Kidney glomerular epithelial cell (primary cell): ENCODE results near the gene ARHGAP15.

ENCODE experiments used
- DNase-seq: peaks from one replicate; lab custom pipeline; 2025; lab: John Stamatoyannopoulos, UW

Gene ARHGAP15

GRCh38 chr2:143453981-143454511 is 324.8 kb downstream of the ARHGAP15 start:
- no peak for DNase-seq

GRCh38 chr2:143455317-143455716 is 326.1 kb downstream of the ARHGAP15 start:
- no peak for DNase-seq

GRCh38 chr2:143458258-143459190 is 329.3 kb downstream of the ARHGAP15 start:
- DNase-seq: no peak

DNA sequence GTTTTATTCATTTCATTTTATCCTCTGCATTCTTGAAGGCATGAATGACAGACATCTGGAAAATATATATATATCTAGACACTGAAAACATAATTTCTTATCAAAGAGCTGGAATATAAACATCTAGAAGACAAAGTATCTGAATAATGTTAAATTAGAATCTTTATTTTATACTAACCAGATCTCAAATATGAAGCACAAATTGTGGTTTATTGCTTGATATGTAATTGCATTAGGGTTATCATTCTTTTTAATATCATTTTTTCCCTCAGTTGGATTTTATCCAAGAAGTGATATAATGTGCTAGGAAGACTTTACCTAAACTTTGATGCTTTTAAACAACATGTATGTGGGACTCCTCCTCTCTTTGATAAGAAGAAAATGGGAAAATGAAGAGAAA is 331.2 kb downstream of the ARHGAP15 start:
- no peak for DNase-seq

- DNase-seq: no peak
These were observed 334.5 kb downstream of the ARHGAP15 start for GRCh38 chr2:143463719-143464118.

GRCh38 chr2:143466391-143466790 is 337.2 kb downstream of the ARHGAP15 start:
- no peak for DNase-seq

DNA sequence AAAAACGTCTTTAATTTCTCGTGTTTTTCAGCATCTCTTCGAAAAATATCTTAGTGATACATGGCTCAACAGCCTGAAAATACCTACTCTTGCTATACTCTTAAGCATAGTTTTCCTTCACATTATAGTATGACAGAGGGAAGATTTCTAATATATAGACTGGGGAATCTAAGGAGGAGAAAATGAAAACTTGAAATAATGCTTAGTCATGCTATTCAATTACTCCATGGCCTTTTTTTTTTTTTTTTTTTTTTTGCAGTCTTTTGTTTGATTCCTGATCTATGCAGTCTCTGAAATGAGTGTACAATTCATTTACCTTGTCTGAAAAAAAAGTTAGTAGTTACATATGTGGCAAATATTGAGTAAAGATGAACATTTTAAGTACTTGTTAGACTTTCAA is 337.8 kb downstream of the ARHGAP15 start:
- DNase-seq: no peak

GRCh38 chr2:143468341-143468888 is 339.2 kb downstream of the ARHGAP15 start:
- no peak for DNase-seq

DNA sequence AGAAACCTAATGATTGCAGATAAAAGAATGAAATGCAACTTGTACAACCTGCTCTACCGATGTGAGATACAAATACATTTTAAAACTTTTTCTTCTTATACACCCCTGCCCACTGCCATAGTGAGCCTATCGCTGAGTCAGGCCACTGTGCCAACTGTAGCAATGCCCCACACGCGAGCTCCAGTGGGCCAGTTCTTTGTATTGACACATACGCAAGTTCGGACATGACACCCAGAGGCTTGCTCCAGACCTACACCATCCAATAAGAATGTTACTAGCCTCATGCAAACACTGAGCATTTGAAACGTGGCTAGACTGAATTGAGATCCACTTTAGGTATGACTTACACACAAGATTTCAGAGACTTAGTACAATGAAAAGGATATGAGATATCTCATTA is 340.1 kb downstream of the ARHGAP15 start:
- DNase-seq: no peak

- no peak for DNase-seq
These were observed 342.3 kb downstream of the ARHGAP15 start for GRCh38 chr2:143471550-143471949.

GRCh38 chr2:143473216-143473615 is 344.0 kb downstream of the ARHGAP15 start:
- DNase-seq: no peak

DNA sequence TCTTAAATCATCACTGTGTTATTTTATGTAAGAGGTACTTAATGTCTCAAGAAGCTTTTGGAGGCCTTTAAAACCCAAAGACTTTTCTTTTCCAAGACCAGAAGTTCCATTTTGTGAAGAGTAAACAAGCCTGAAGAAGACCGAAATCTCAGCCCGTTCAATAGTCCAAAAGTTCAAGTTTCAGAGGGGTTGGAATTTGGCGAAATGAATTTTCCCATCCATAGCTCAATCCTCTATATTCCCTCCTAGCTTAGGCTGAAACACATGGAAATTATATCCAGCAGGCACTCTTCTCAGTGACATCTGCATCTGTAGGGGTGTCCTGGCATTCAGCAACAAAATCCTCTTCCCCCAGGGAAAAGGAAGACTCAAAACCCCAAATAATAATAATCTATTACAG is 344.6 kb downstream of the ARHGAP15 start:
- DNase-seq: no peak

DNA sequence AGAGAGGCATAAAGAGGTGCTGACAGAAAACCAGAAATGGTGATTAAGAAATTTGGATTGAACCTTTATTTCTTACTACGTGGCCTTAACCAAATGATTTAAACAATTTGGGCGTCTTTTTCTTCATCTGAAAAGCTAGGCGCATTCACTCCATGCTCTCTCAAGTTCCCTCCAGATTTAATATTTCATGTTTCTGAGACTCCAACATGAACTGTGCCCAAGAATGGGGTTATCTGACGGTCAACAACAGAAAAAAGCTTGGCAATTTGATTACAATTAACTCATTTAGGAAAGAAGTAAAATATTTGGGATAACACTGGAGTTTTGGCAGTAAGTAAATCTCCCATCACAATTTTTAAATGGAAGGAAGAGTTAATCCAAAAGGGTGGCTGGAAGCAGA is 345.4 kb downstream of the ARHGAP15 start:
- no peak for DNase-seq

GRCh38 chr2:143475041-143475776 is 346.0 kb downstream of the ARHGAP15 start:
- DNase-seq: no peak

- no peak for DNase-seq
These were observed 347.3 kb downstream of the ARHGAP15 start for GRCh38 chr2:143476336-143477087.

- no peak for DNase-seq
These were observed 348.7 kb downstream of the ARHGAP15 start for GRCh38 chr2:143477714-143478443.

- no peak for DNase-seq
These were observed 350.9 kb downstream of the ARHGAP15 start for GRCh38 chr2:143480086-143480485.

DNA sequence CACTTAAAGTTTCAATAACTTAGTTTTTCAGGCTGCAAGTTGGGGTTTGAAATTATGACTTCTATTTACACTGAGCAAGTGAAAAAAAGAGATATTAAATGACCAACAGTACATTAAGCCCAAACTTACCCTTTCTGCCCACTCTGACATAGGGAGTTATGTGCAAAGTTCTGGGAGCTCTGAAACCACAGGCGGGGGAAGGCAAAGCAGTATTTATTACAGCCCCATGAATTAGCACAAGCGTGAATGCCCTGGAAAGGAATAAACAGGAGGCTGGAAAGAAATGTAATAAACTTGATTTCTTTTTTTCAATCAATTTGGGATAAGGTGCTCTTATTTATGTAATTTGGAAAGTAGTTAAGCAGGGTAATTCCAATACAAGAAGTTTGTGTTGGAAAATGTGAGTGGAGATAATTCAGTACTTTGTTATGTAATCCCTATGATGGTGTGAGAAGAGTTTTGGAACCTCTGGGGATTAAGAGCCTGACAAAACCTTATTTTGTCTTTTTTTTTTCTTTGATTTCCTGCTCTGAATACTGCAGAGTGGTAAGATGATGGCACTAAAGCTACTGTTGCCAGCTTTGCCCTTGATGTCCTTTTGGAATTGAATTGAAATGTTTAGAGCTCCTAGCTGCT is 351.5 kb downstream of the ARHGAP15 start:
- no peak for DNase-seq

- no peak for DNase-seq
These were observed 352.0 kb downstream of the ARHGAP15 start for GRCh38 chr2:143481237-143481623.

DNA sequence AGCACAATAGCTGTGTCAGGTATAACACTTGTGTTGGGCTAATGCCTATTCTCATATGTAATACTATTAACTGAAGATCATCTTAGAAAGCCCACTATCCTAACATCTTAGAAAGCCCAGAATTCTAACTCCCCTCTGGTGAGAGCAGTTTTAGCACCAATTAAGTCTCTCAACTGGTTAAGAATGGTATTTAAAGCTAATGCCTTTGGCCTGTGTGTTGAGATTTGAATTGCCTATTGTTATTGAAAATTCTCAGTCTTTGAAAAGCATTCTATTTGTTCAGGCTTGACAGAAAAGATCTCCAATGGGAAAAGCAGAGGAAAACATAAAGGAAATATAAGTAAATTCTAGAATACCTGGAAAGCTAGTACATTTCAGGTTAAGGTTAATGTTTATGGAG is 352.5 kb downstream of the ARHGAP15 start:
- DNase-seq: no peak

GRCh38 chr2:143482316-143482715 is 353.1 kb downstream of the ARHGAP15 start:
- no peak for DNase-seq
